ENCODE measurements around the gene ME3. TPM values are rescaled to one million over a fixed set of nuclear protein-coding genes. Genes with fewer than 3 reads are reported as not detected.

The ME3 gene
- 11.3 TPM for polyA plus RNA-seq (2013, experiment 1 of 2)
- 7.1 TPM for polyA plus RNA-seq (2013, experiment 2 of 2)

GRCh38 chr11:86672007-86672621 is at the start of gene ME3:
Gene ME3 (minus strand): TSS chr11:86672616.
- Histone ChIP-seq H3K4me3 (ENCODE audit: extremely low read depth, insufficient read depth, low read length, poor library complexity, severe bottlenecking) (peak within 1 kb of the TSS; percentile 47), H3K9me3 (ENCODE audit: control insufficient read depth, low read length) (no peaks in the 10 kb centered on the region), H3K4me1 (ENCODE audit: control insufficient read depth, insufficient read depth, low read length, poor library complexity, severe bottlenecking) (no peaks in the 10 kb centered on the region), H3K27ac (ENCODE audit: low read depth, low read length, severe bottlenecking) (no peak within 1 kb of the TSS), H3K36me3 (ENCODE audit: control insufficient read depth, insufficient read depth, low read length) (no peaks in the 10 kb centered on the region)
- 6 to 7% methylated on average over 43 to 47 of the region's 52 CpGs for WGBS, 2 experiments (ENCODE audit: insufficient coverage in 2 of 2)

DNA sequence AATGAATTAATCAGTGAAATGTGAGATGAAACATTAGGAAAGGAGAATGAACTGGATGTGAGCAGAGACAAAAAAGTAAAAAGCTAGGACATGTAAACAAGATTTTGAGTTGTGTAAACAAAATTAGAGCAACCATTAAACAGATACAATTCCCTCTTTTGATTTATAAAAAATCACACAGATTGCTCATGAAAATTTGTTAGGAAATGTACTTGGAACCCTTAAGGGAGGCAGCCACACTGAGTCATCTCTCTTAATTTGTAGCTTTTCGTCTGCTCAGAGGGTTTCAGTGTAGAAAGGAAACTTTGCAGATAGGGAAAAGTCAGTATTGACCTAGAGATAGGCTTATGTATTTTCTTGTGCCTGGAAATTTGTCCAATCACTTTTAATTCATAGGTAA is 49.6 kb upstream of the ME3 start:
- H3K9me3 ChIP-seq (ENCODE audit: control insufficient read depth, low read length), result peaks cover 7% of the 10 kb centered on the region
- H3K4me1 ChIP-seq (ENCODE audit: control insufficient read depth, insufficient read depth, low read length, poor library complexity, severe bottlenecking), result peaks cover 16% of the 10 kb centered on the region
- H3K27ac ChIP-seq (ENCODE audit: low read depth, low read length, severe bottlenecking), result no peak overlapping the region
- no peaks in the 10 kb centered on the region for H3K36me3 ChIP-seq (ENCODE audit: control insufficient read depth, insufficient read depth, low read length)
- H3K4me3 ChIP-seq (ENCODE audit: extremely low read depth, insufficient read depth, low read length, poor library complexity, severe bottlenecking), result no peak overlapping the region
- WGBS, 2 experiments (ENCODE audit: insufficient coverage in 2 of 2), result 63 to 75% methylated on average over 1 of the region's 1 CpG

DNA sequence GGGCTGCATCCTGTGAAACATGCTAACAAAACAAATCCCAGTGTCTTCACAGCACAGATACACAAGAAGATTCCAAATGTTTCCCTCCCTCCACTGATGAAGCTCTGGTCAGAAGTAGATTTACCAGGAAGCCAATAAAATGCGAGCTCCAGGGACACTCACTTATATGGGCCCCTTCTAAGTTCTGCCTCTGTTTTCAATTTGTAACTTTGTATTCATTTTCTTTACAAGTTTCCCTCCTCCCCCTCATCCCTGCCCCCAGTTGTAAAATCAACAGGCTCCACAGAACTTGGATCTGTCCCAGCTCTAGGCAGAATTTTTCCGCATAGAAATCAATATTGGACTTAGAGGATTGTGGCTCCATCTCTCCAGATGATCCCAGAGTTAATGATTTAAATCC is 48.1 kb upstream of the ME3 start:
- H3K27ac ChIP-seq (ENCODE audit: low read depth, low read length, severe bottlenecking), result peak overlapping the region; percentile 84
- 100% methylated on average over 2 of the region's 2 CpGs for WGBS, 2 experiments (ENCODE audit: insufficient coverage in 2 of 2)
- peaks cover 4% of the 10 kb centered on the region for H3K9me3 ChIP-seq (ENCODE audit: control insufficient read depth, low read length)
- H3K4me3 ChIP-seq (ENCODE audit: extremely low read depth, insufficient read depth, low read length, poor library complexity, severe bottlenecking), result no peak overlapping the region
- no peaks in the 10 kb centered on the region for H3K36me3 ChIP-seq (ENCODE audit: control insufficient read depth, insufficient read depth, low read length)
- H3K4me1 ChIP-seq (ENCODE audit: control insufficient read depth, insufficient read depth, low read length, poor library complexity, severe bottlenecking), result peaks cover 16% of the 10 kb centered on the region

- Histone ChIP-seq H3K36me3 (ENCODE audit: control insufficient read depth, insufficient read depth, low read length) (no peaks in the 10 kb centered on the region), H3K9me3 (ENCODE audit: control insufficient read depth, low read length) (no peaks in the 10 kb centered on the region), H3K4me3 (ENCODE audit: extremely low read depth, insufficient read depth, low read length, poor library complexity, severe bottlenecking) (no peak overlapping the region), H3K27ac (ENCODE audit: low read depth, low read length, severe bottlenecking) (peak overlapping the region; percentile 84), H3K4me1 (ENCODE audit: control insufficient read depth, insufficient read depth, low read length, poor library complexity, severe bottlenecking) (peaks cover 16% of the 10 kb centered on the region)
- no CpG with 5 or more reads among the region's 1 CpG for WGBS, 2 experiments (ENCODE audit: insufficient coverage in 2 of 2)
Observed at GRCh38 chr11:86719781-86720463, 47.5 kb upstream of the ME3 start.

- Histone ChIP-seq H3K4me1 (ENCODE audit: control insufficient read depth, insufficient read depth, low read length, poor library complexity, severe bottlenecking) (peaks cover 16% of the 10 kb centered on the region), H3K36me3 (ENCODE audit: control insufficient read depth, insufficient read depth, low read length) (no peaks in the 10 kb centered on the region), H3K27ac (ENCODE audit: low read depth, low read length, severe bottlenecking) (no peak overlapping the region), H3K4me3 (ENCODE audit: extremely low read depth, insufficient read depth, low read length, poor library complexity, severe bottlenecking) (no peak overlapping the region), H3K9me3 (ENCODE audit: control insufficient read depth, low read length) (no peaks in the 10 kb centered on the region)
- 87 to 88% methylated on average over 1 of the region's 1 CpG for WGBS, 2 experiments (ENCODE audit: insufficient coverage in 2 of 2)
Observed at GRCh38 chr11:86718999-86719398, 46.6 kb upstream of the ME3 start.

- WGBS, 2 experiments (ENCODE audit: insufficient coverage in 2 of 2), result no CpG with 5 or more reads among the region's 1 CpG
- no peak overlapping the region for H3K27ac ChIP-seq (ENCODE audit: low read depth, low read length, severe bottlenecking)
Observed at GRCh38 chr11:86718521-86718920, 46.1 kb upstream of the ME3 start.

DNA sequence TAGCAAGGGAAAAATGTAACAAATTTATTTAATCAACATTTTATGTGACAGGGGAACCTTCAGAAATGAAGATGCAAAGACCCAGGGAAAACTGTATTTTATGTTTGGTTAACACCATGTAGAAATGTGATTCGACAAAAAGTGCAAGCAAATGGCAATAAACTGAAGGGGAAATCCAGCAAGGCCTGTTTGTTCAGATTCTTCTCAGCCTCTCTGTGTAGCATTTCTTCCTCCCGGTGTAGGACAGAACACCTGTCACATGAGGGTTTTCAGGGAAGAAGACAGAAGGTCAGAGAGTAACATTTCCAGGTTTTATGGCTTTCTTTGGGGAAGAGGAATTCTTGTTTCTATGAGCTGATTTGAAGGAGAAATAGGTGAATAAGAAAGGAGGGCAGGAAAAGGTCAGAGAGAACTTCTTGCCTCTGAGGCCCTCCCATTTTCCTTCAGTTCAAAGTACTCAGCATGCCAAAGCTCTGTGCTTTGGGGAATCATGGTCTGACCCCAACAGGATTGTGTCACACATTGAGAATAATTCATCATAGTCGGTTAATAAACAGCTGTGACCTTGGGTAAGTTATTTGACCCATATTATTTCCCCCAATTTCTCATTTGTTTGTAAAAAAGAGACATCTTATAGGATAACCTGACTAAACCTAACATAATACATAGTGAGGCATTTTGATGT is 45.5 kb upstream of the ME3 start:
- Histone ChIP-seq H3K4me1 (ENCODE audit: control insufficient read depth, insufficient read depth, low read length, poor library complexity, severe bottlenecking) (peaks cover 16% of the 10 kb centered on the region), H3K4me3 (ENCODE audit: extremely low read depth, insufficient read depth, low read length, poor library complexity, severe bottlenecking) (no peak overlapping the region), H3K9me3 (ENCODE audit: control insufficient read depth, low read length) (no peaks in the 10 kb centered on the region), H3K36me3 (ENCODE audit: control insufficient read depth, insufficient read depth, low read length) (no peaks in the 10 kb centered on the region), H3K27ac (ENCODE audit: low read depth, low read length, severe bottlenecking) (no peak overlapping the region)
- WGBS, 2 experiments (ENCODE audit: insufficient coverage in 2 of 2), result 62 to 97% methylated on average over 2 of the region's 3 CpGs

More at GRCh38 chr11:86718521-86718920, 46.1 kb upstream of the ME3 start:
- Histone ChIP-seq H3K9me3 (ENCODE audit: control insufficient read depth, low read length) (no peaks in the 10 kb centered on the region), H3K4me3 (ENCODE audit: extremely low read depth, insufficient read depth, low read length, poor library complexity, severe bottlenecking) (no peak overlapping the region), H3K4me1 (ENCODE audit: control insufficient read depth, insufficient read depth, low read length, poor library complexity, severe bottlenecking) (peaks cover 16% of the 10 kb centered on the region), H3K36me3 (ENCODE audit: control insufficient read depth, insufficient read depth, low read length) (no peaks in the 10 kb centered on the region)

- H3K4me3 ChIP-seq (ENCODE audit: extremely low read depth, insufficient read depth, low read length, poor library complexity, severe bottlenecking), result no peak overlapping the region
- H3K27ac ChIP-seq (ENCODE audit: low read depth, low read length, severe bottlenecking), result no peak overlapping the region
- peaks cover under 1% of the 10 kb centered on the region for H3K9me3 ChIP-seq (ENCODE audit: control insufficient read depth, low read length)
- 83% methylated on average over 3 of the region's 3 CpGs; no CpG with 5 or more reads in 1 of the 2 experiments for WGBS, 2 experiments (ENCODE audit: insufficient coverage in 2 of 2)
- H3K36me3 ChIP-seq (ENCODE audit: control insufficient read depth, insufficient read depth, low read length), result no peaks in the 10 kb centered on the region
- H3K4me1 ChIP-seq (ENCODE audit: control insufficient read depth, insufficient read depth, low read length, poor library complexity, severe bottlenecking), result peaks cover 15% of the 10 kb centered on the region
Observed at GRCh38 chr11:86715611-86716010, 43.2 kb upstream of the ME3 start.

GRCh38 chr11:86713552-86713951 is 41.1 kb upstream of the ME3 start:
- Histone ChIP-seq H3K9me3 (ENCODE audit: control insufficient read depth, low read length) (peaks cover 5% of the 10 kb centered on the region), H3K27ac (ENCODE audit: low read depth, low read length, severe bottlenecking) (no peak overlapping the region), H3K4me1 (ENCODE audit: control insufficient read depth, insufficient read depth, low read length, poor library complexity, severe bottlenecking) (no peaks in the 10 kb centered on the region), H3K36me3 (ENCODE audit: control insufficient read depth, insufficient read depth, low read length) (no peaks in the 10 kb centered on the region), H3K4me3 (ENCODE audit: extremely low read depth, insufficient read depth, low read length, poor library complexity, severe bottlenecking) (no peak overlapping the region)
- WGBS, 2 experiments (ENCODE audit: insufficient coverage in 2 of 2), result 95 to 96% methylated on average over 3 to 5 of the region's 5 CpGs

- Histone ChIP-seq H3K9me3 (ENCODE audit: control insufficient read depth, low read length) (peaks cover 5% of the 10 kb centered on the region), H3K36me3 (ENCODE audit: control insufficient read depth, insufficient read depth, low read length) (no peaks in the 10 kb centered on the region), H3K4me3 (ENCODE audit: extremely low read depth, insufficient read depth, low read length, poor library complexity, severe bottlenecking) (no peak overlapping the region), H3K4me1 (ENCODE audit: control insufficient read depth, insufficient read depth, low read length, poor library complexity, severe bottlenecking) (peaks cover 6% of the 10 kb centered on the region), H3K27ac (ENCODE audit: low read depth, low read length, severe bottlenecking) (no peak overlapping the region)
Observed at GRCh38 chr11:86710936-86711335, 38.5 kb upstream of the ME3 start.

- H3K27ac ChIP-seq (ENCODE audit: low read depth, low read length, severe bottlenecking), result no peak overlapping the region
- no peaks in the 10 kb centered on the region for H3K36me3 ChIP-seq (ENCODE audit: control insufficient read depth, insufficient read depth, low read length)
- no peak overlapping the region for H3K4me3 ChIP-seq (ENCODE audit: extremely low read depth, insufficient read depth, low read length, poor library complexity, severe bottlenecking)
- H3K4me1 ChIP-seq (ENCODE audit: control insufficient read depth, insufficient read depth, low read length, poor library complexity, severe bottlenecking), result peaks cover 6% of the 10 kb centered on the region
- peaks cover 5% of the 10 kb centered on the region for H3K9me3 ChIP-seq (ENCODE audit: control insufficient read depth, low read length)
- WGBS, 2 experiments (ENCODE audit: insufficient coverage in 2 of 2), result 100% methylated on average over 2 of the region's 2 CpGs; no CpG with 5 or more reads in 1 of the 2 experiments
Observed at GRCh38 chr11:86708669-86709068, 36.3 kb upstream of the ME3 start.

Measured in mesodermal cell (in vitro differentiated cells).